GM21825 (cell line): ENCODE data around the gene SIGLEC7.
"Not testable (repeated sequence)": the region's sequence is repeated elsewhere in the genome, so short reads cannot be mapped to it uniquely, and the experiment has no call there.

Experiments
- ATAC-seq: cut with Tn5 transposase; IDR thresholded peaks from one replicate; pipeline ENCODE4 v1.9.1; 2021; ENCODE audit warnings: mild to moderate bottlenecking, moderate library complexity; ENCODE audit not compliant: unreplicated experiment

The SIGLEC7 gene

GRCh38 chr19:51166846-51167490, 24.9 kb downstream of the SIGLEC7 start:
- no peak for ATAC-seq

GRCh38 chr19:51168564-51169282, 26.6 kb downstream of the SIGLEC7 start:
- ATAC-seq = no peak

DNA sequence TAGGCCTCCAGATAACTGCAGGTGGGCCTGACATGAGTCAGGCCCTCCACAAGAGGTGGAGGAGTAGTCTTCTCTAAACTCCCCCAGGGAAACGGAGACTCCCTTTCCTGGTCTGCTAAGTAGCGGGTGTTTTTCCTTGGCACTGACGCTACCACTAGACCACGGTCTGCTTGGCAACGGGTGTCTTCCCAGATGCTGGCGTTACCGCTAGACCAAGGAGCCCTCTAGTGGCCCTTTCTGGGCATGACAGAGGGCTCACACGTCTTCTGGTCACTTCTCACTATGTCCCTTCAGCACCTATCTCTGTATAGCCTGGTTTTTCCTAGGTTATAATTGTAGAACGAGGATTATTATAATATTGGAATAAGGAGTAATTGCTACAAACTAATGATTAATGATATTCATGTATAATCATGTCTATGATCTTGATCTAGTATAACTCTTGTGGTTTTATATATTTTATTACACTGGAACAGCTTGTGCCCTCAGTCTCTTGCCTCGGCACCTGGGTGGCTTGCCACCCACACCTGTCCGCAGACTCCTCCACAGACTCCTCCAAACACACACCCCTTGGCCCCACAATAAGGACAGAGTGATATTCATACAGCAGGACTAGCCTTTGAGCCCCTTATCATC, 27.3 kb downstream of the SIGLEC7 start:
- not testable (repeated sequence) for ATAC-seq

DNA sequence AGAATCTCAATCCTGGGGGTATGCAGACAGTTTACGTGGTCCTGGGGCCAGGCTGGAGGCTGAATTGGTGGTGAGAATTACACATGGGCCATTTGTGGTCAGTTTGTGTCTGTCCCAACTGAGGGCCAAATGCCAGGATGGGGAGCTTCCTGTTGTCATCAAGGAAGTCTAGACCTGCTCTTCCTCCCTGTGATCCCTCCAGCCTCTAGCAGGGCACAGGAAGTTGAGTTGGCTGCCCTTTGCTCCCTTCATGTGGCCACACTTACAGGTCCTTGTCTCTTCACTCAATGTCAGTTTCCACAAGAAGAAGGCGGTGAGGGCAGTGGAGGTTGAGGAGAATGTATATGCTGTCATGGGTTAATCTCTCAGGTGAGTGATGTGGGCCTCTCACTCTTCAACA, 30.1 kb downstream of the SIGLEC7 start:
- no peak for ATAC-seq

DNA sequence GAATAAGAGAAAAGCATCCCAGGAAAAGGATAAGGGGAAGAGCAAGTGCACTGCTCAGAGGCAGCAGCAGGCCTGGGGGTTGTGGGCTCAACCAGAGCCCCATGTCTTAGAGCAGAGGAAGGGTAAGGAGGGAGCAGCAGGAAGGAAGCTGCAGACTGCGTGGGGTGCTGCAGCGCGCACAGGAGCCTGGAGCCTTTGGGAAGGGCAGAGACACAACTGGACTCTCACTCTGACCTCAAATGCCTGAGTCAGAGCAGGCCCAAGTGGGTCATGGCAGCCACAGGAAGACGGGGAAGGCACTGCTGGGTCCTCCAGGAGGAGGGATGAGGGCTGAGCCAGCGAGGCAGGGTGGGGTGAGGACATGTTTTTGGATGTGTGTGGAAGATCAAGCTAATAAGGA, 31.6 kb downstream of the SIGLEC7 start:
- ATAC-seq = no peak

DNA sequence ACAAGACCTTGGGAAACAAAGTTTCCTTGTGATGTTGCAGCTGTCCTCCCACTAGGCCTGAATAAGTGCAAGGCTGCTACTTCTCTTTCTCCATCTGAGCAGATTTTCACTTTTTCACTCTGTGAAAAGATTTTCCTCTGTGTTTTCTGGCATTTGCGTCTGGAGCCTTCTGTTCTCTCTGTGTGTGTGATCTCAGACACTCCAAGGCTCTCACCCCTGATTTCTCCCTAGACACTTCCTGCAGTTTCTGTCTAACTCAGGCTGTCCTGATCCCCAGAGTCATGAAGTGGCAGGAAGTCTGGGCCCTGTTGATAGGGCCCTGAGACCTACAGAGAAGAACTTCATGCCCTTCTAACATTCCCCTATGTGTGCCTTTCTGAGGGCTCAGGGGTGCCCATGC, 37.2 kb downstream of the SIGLEC7 start:
- no peak for ATAC-seq

DNA sequence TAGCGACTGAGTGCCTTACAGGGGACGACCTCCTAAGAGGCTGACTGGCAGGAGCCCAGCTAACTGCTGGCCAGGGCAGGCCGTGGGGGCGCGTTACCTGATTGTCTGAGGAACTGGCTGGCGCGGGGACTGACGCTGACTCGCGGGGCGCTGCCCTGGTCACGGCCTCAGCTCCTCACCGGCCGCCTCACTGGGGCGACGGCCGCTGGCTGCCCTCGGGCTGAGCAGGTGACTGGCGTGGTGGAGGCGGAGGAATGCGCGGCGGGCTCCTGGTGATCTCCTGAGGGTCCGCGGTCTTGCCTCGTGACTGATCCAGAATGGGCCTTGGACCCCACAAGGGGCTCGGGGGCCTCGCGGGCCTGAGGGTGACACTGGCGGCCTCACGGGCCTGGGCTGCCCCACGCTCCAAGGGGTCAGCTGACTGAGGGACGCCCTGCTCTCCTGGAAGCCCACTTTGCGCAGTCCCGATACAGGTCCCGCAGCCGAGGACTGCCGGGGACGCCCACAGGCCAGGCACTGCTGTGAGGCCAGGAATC, 39.3 kb downstream of the SIGLEC7 start:
- no peak for ATAC-seq

GRCh38 chr19:51181913-51182419, 39.9 kb downstream of the SIGLEC7 start:
- ATAC-seq = no peak

GRCh38 chr19:51183629-51184028, 41.5 kb downstream of the SIGLEC7 start:
- no peak for ATAC-seq

GRCh38 chr19:51185069-51185867, 43.2 kb downstream of the SIGLEC7 start:
- no peak for ATAC-seq

DNA sequence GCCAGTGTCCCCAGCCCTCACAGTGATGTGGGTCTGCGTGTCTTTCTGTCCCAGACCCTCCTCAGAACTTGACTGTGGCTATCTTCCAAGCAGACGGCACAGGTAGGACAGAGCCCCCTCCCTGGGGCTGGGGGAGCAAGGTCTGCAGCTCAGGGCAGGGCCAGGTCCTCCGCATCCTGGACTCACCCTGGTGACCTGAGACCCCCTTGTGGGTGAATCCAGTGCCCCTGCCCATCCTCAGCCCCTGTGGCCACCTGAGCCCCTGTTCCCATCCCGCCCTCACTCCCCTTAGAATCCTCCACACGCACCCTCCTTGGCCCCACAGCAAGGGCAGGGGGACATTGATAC, 43.7 kb downstream of the SIGLEC7 start:
- no peak for ATAC-seq

GRCh38 chr19:51186323-51186722, 44.2 kb downstream of the SIGLEC7 start:
- no peak for ATAC-seq

- no peak for ATAC-seq
Measured at GRCh38 chr19:51187395-51188226, 45.5 kb downstream of the SIGLEC7 start.

GRCh38 chr19:51188227-51188559, 46.1 kb downstream of the SIGLEC7 start:
- ATAC-seq = no peak

DNA sequence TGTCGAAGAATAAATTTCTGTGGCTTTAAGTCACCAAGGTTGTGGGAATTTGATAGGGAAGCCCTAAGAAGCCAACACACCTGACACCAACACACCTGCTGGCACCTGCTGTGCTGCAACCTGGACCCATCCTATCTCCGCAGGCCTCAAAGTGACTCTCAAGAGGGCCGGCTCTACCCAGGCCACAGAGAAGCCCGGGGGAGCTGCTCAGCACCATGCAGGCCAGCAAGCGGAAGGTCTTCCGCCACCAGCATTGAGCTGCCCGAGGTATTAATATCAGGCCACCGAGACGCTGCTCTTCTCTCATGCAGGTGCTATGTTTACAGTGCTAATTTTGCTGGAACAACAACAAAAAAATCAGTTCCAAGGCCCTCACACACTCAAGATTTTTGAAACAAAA, 50.6 kb downstream of the SIGLEC7 start:
- no peak for ATAC-seq

- ATAC-seq = no peak
Measured at GRCh38 chr19:51194527-51195315, 52.6 kb downstream of the SIGLEC7 start.

- no peak for ATAC-seq
Measured at GRCh38 chr19:51195316-51195586, 53.1 kb downstream of the SIGLEC7 start.

- ATAC-seq = no peak
Measured at GRCh38 chr19:51195616-51196015, 53.5 kb downstream of the SIGLEC7 start.

GRCh38 chr19:51196181-51196580, 54.1 kb downstream of the SIGLEC7 start:
- no peak for ATAC-seq

- ATAC-seq = no peak
Measured at GRCh38 chr19:51198641-51199040, 56.5 kb downstream of the SIGLEC7 start.
